Measurements from ENCODE around the gene SERPINB10.

SERPINB10 gene

DNA sequence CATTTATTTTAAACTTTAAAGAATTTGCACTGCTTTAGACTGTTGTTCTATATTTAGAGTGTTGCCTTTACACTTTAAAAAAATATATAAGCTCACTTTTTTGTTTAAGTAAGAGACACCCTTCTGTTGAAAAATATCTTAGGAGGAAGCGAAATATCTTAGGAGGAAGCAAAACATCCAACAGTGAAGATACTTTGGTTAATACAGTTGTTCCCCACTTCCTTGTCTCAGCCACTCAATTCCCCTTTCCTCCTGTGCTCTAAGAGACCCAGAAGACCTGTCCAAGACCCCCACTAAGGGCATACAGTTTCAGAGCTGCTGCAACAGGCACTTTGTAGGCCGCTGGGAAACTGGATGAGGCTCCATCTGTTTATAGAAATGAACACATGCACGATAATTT is 67.9 kb downstream of the SERPINB10 start:
- no peak for DNase-seq (ENCODE audit: low read depth)
- H3K4me3 ChIP-seq (ENCODE audit: low read depth, low read length), result no peak overlapping the region
- TF ChIP-seq, protein P1, sequence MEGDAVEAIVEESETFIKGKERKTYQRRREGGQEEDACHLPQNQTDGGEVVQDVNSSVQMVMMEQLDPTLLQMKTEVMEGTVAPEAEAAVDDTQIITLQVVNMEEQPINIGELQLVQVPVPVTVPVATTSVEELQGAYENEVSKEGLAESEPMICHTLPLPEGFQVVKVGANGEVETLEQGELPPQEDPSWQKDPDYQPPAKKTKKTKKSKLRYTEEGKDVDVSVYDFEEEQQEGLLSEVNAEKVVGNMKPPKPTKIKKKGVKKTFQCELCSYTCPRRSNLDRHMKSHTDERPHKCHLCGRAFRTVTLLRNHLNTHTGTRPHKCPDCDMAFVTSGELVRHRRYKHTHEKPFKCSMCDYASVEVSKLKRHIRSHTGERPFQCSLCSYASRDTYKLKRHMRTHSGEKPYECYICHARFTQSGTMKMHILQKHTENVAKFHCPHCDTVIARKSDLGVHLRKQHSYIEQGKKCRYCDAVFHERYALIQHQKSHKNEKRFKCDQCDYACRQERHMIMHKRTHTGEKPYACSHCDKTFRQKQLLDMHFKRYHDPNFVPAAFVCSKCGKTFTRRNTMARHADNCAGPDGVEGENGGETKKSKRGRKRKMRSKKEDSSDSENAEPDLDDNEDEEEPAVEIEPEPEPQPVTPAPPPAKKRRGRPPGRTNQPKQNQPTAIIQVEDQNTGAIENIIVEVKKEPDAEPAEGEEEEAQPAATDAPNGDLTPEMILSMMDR (IDR thresholded peaks at IDR 0.05; ENCODE audit: insufficient read depth, low read depth, low read length, missing control alignments), result no peak

DNA sequence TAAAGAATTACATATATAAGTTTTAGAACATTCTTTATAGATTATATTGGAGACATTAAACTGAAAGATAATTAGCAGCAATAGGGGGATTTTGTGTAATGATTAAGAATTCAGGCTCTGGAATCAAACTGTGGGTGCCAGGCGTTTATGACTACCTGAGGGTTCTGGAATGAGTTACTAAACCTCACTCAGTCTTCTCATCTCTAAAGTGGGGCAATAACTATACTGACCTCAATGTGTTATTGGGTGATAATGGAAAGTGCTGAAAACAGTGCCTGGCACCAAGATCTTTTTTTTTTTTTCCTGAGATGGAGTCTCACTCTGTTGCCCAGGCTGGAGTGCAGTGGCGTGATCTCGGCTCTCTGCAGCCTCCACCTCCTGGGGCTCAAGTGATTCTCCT is 69.3 kb downstream of the SERPINB10 start:
- H3K4me3 ChIP-seq (ENCODE audit: low read depth, low read length), result no peak overlapping the region
- TF ChIP-seq, protein P1 (IDR thresholded peaks at IDR 0.05; ENCODE audit: insufficient read depth, low read depth, low read length, missing control alignments), result no peak
- no peak for DNase-seq (ENCODE audit: low read depth)

DNA sequence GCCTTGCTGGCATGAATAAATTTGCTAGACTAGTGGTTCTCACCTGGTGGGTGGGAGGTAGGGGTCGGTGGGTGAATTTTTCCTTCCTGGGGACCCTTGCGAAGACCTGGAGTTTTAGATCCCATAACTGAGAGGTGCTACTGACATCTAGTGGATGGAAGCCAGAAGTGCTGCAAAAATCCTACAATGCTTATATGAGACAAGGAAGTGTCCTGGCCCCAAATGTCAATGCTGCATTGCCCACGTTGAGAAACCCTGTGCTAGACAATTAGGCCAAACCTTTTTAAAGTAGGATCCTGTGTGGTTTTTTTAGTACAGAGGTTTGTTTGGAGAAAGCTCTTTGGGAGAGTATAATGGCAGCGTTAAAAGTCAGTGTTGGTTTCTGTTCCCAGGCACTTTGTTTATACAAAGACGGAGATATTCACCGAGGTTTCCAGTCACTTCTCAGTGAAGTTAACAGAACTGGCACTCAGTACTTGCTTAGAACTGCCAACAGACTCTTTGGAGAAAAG is 71.7 kb downstream of the SERPINB10 start:
- TF ChIP-seq, protein P1 (IDR thresholded peaks at IDR 0.05; ENCODE audit: insufficient read depth, low read depth, low read length, missing control alignments), result peak; percentile 89
- peak; percentile 61 for DNase-seq (ENCODE audit: low read depth)
- H3K4me3 ChIP-seq (ENCODE audit: low read depth, low read length), result no peak overlapping the region

DNA sequence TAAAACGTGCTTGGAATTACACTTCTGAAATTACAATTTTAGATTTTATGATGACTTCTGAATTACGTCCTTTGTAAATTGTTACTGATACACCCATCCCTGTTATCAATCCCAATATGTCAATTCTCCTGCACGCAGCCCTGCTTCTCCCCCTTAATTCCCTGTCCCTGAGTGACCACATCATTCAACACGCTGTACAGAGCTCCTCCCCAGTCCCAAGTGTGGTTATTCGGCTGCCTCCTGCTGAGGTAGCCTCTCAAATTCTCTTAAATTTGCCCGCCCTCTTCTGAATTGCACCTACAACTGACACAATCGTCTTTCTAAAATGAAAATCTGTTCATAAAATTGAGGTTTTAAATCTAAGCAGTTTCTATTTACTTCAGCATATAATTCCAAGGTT is 72.3 kb downstream of the SERPINB10 start:
- TF ChIP-seq, protein P1 (IDR thresholded peaks at IDR 0.05; ENCODE audit: insufficient read depth, low read depth, low read length, missing control alignments), result no peak
- DNase-seq (ENCODE audit: low read depth), result no peak
- no peak overlapping the region for H3K4me3 ChIP-seq (ENCODE audit: low read depth, low read length)

DNA sequence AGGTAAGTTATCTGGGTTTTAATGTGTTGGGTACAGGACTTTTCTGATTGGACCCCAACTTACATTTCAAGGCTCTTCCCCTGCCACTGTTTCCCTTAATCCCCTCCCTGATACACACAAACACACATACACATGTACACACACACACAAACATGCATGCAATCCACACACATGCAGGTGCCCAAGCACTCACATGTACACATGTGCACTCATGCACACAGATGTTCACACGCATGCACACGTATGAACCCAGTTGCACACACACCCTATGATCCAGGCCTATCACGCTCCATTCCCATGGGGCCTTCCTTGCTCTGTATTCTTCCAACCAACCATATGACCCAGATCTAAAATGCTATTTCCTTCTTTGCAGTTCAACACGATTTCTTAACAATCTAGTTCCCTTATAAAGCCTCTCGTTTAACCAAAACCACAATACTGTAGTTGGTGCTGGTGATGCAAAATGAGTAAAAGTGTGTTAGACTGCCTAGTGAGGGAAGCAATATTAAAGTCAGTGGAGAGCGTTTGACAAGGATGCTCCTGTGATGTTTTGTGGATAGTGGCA is 73.2 kb downstream of the SERPINB10 start:
- TF ChIP-seq, protein P1 (IDR thresholded peaks at IDR 0.05; ENCODE audit: insufficient read depth, low read depth, low read length, missing control alignments), result no peak
- no peak overlapping the region for H3K4me3 ChIP-seq (ENCODE audit: low read depth, low read length)
- no peak for DNase-seq (ENCODE audit: low read depth)

DNA sequence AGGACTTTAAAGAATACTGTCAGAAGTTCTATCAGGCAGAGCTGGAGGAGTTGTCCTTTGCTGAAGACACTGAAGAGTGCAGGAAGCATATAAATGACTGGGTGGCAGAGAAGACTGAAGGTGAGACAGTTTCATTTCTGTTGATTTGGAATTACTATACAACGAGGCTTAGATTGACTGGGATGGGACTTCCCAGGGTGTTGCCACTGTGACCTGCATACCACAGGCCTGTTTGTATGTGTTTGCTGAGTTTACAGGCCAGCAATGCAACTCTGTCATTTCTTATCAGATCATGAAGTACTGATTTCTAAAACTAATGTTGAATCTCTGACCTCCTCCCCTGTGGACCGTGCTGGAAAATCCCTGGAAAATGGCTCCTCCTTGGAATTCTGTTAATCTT is 74.0 kb downstream of the SERPINB10 start:
- TF ChIP-seq, protein P1 (IDR thresholded peaks at IDR 0.05; ENCODE audit: insufficient read depth, low read depth, low read length, missing control alignments), result no peak
- no peak overlapping the region for H3K4me3 ChIP-seq (ENCODE audit: low read depth, low read length)
- DNase-seq (ENCODE audit: low read depth), result no peak

DNA sequence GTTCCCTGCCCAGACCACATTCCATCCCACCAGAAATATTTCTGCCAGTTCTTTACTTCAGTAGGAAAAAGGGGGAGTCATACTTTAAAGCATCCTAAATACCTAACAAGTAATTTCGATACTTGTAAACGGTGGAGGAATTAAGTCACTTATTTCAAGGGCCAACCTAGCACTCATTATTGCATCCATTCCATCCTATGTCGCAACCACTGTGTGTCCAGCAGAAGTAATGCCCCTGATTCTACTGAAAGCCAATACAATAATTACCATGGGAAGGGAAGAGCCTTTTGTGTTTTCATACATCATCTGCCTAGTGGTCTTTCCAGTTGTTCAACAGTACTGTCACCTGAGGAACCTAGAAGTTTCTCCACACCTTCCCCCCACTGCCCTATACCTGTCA is 74.6 kb downstream of the SERPINB10 start:
- TF ChIP-seq, protein P1 (IDR thresholded peaks at IDR 0.05; ENCODE audit: insufficient read depth, low read depth, low read length, missing control alignments), result no peak
- H3K4me3 ChIP-seq (ENCODE audit: low read depth, low read length), result no peak overlapping the region
- DNase-seq (ENCODE audit: low read depth), result no peak

All from GM12865 (cell line).